K562 (cell line): Measurements from ENCODE around the gene PRODH2.

ENCODE experiments used
- CBFB ChIP-seq: sonication (generic); formaldehyde crosslinking; IDR thresholded peaks from 2 replicates; pipeline ENCODE4 v1.4.0; 2020; ENCODE audit warnings: mild to moderate bottlenecking, missing genetic modification reagents
- FOXA3 ChIP-seq, 2 experiments: fragments of 450-650 bp in 1 of 2; sonication (generic) in 1 of 2; formaldehyde crosslinking; IDR thresholded peaks in 1 of 2; conservative IDR thresholded peaks in 1 of 2; 2 replicates each; pipeline versions ENCODE4 v1.4.0 to v1.8.0; 2020 to 2022; ENCODE audit warnings: mild to moderate bottlenecking in 2 of 2, missing genetic modification reagents in 1 of 2
- HMGN3 ChIP-seq: IDR thresholded peaks from 2 replicates; pipeline ENCODE4 v1.6.1; 2011; ENCODE audit warnings: borderline replicate concordance, low read depth, mild to moderate bottlenecking, mixed read lengths, low read length; ENCODE audit not compliant: insufficient read length; ENCODE audit errors: extremely low read depth
- NCOA1 ChIP-seq: fragments of 450-650 bp; IDR thresholded peaks from 2 replicates; pipeline ENCODE4 v1.6.1; 2016; ENCODE audit warnings: low read depth
- NR2C2 ChIP-seq, 2 experiments: fragments of 200-800 bp in 1 of 2; sonication (Bioruptor generic) in 1 of 2; sonication (generic) in 1 of 2; formaldehyde crosslinking in 1 of 2; IDR thresholded peaks; 2 replicates each; pipeline versions ENCODE4 v1.6.1 to v1.8.0; 2016 to 2022; ENCODE audit warnings: mild to moderate bottlenecking in 1 of 2, missing compliant biosample characterization in 1 of 2, missing genetic modification characterization in 1 of 2, missing genetic modification reagents in 1 of 2
- RAD21 ChIP-seq, 2 experiments: fragments of 250-450 bp in 1 of 2; fragments of 450-650 bp in 1 of 2; sonication (Bioruptor Pico) in 1 of 2; formaldehyde crosslinking in 1 of 2; IDR thresholded peaks in 1 of 2; conservative IDR thresholded peaks in 1 of 2; 2 replicates each; pipeline versions ENCODE4 v1.4.0 to v1.8.0; 2020 to 2022; ENCODE audit warnings: mild to moderate bottlenecking in 2 of 2, moderate library complexity in 1 of 2
- TCF7 ChIP-seq: sonication (generic); IDR thresholded peaks from 2 replicates; pipeline ENCODE4 v1.6.1; 2016; ENCODE audit warnings: antibody characterized with exemption, borderline replicate concordance
- YY1 ChIP-seq, 3 experiments: IDR thresholded peaks; 2 replicates each; pipeline ENCODE4 v1.6.1; 2011; ENCODE audit warnings: low read length in 2 of 3, mild to moderate bottlenecking in 2 of 3, moderate library complexity in 2 of 3, borderline replicate concordance in 1 of 3, control low read depth in 1 of 3, low read depth in 1 of 3; ENCODE audit not compliant: insufficient read depth in 3 of 3, insufficient replicate concordance in 2 of 3, control insufficient read depth in 1 of 3, insufficient read length in 1 of 3; ENCODE audit errors: extremely low read depth in 1 of 3
- ZFP36 ChIP-seq: fragments of 150-350 bp; IDR thresholded peaks from 2 replicates; pipeline ENCODE4 v1.6.1; 2018; ENCODE audit warnings: low read length, low read depth; ENCODE audit not compliant: partially characterized antibody
- TF ChIP-seq, protein P1 (sequence below): sonication (generic); formaldehyde crosslinking; IDR thresholded peaks from 2 replicates; pipeline ENCODE4 v1.8.1; 2023; ENCODE audit warnings: mild to moderate bottlenecking, missing genetic modification reagents
- TF ChIP-seq, protein P2 (sequence below): fragments of 450-650 bp; IDR thresholded peaks from 2 replicates; pipeline ENCODE4 v1.6.1; 2016; ENCODE audit warnings: low read depth
- TF ChIP-seq, protein P3 (sequence below): sonication (generic); formaldehyde crosslinking; IDR thresholded peaks from 2 replicates; pipeline ENCODE4 v1.8.0; 2022; ENCODE audit warnings: mild to moderate bottlenecking, missing genetic modification reagents

DNA sequence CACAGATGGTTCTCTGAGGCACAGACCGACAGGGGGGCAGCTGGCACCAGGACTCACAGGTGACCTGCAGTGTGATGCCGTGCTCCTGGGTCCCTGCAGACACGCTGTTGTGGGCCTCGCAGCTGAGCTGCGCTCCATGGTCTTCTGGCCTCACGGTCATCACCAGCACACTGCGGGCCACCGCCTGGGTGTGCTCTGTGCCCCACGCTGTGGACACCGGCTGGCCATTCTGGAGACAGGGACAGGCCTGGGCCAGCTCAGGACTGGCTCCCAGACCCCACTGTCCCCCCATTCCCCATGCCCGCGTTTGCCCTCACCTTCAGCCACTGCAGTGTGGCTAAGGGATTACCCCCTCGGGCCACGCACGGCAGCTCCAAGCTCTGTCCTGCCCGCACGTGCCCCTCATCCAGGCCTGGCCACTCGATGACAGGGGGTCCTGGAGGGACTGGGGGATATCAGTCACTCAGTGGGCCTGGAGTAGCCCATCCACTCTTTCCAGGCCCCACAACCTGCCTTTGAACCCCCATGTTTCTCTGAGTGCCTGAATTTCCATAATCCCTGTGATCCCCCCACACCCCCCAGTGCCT, 36.4 kb upstream of the PRODH2 start:
- TF ChIP-seq FOXA3 (CRISPR knock-in tag; conservative IDR thresholded peaks at IDR 0.05 in 1 of 2, IDR thresholded peaks at IDR 0.05 in 1 of 2), result no peak
- TF ChIP-seq NR2C2 (CRISPR knock-in tag; IDR thresholded peaks at IDR 0.05), result no peak
- no peak for TF ChIP-seq NR2C2 (tag; IDR thresholded peaks at IDR 0.05)
- TF ChIP-seq ZFP36, result no peak
- TF ChIP-seq, protein P1, sequence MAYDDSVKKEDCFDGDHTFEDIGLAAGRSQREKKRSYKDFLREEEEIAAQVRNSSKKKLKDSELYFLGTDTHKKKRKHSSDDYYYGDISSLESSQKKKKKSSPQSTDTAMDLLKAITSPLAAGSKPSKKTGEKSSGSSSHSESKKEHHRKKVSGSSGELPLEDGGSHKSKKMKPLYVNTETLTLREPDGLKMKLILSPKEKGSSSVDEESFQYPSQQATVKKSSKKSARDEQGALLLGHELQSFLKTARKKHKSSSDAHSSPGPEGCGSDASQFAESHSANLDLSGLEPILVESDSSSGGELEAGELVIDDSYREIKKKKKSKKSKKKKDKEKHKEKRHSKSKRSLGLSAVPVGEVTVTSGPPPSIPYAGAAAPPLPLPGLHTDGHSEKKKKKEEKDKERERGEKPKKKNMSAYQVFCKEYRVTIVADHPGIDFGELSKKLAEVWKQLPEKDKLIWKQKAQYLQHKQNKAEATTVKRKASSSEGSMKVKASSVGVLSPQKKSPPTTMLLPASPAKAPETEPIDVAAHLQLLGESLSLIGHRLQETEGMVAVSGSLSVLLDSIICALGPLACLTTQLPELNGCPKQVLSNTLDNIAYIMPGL (CRISPR knock-in tag), result no peak
- TF ChIP-seq, protein P2, sequence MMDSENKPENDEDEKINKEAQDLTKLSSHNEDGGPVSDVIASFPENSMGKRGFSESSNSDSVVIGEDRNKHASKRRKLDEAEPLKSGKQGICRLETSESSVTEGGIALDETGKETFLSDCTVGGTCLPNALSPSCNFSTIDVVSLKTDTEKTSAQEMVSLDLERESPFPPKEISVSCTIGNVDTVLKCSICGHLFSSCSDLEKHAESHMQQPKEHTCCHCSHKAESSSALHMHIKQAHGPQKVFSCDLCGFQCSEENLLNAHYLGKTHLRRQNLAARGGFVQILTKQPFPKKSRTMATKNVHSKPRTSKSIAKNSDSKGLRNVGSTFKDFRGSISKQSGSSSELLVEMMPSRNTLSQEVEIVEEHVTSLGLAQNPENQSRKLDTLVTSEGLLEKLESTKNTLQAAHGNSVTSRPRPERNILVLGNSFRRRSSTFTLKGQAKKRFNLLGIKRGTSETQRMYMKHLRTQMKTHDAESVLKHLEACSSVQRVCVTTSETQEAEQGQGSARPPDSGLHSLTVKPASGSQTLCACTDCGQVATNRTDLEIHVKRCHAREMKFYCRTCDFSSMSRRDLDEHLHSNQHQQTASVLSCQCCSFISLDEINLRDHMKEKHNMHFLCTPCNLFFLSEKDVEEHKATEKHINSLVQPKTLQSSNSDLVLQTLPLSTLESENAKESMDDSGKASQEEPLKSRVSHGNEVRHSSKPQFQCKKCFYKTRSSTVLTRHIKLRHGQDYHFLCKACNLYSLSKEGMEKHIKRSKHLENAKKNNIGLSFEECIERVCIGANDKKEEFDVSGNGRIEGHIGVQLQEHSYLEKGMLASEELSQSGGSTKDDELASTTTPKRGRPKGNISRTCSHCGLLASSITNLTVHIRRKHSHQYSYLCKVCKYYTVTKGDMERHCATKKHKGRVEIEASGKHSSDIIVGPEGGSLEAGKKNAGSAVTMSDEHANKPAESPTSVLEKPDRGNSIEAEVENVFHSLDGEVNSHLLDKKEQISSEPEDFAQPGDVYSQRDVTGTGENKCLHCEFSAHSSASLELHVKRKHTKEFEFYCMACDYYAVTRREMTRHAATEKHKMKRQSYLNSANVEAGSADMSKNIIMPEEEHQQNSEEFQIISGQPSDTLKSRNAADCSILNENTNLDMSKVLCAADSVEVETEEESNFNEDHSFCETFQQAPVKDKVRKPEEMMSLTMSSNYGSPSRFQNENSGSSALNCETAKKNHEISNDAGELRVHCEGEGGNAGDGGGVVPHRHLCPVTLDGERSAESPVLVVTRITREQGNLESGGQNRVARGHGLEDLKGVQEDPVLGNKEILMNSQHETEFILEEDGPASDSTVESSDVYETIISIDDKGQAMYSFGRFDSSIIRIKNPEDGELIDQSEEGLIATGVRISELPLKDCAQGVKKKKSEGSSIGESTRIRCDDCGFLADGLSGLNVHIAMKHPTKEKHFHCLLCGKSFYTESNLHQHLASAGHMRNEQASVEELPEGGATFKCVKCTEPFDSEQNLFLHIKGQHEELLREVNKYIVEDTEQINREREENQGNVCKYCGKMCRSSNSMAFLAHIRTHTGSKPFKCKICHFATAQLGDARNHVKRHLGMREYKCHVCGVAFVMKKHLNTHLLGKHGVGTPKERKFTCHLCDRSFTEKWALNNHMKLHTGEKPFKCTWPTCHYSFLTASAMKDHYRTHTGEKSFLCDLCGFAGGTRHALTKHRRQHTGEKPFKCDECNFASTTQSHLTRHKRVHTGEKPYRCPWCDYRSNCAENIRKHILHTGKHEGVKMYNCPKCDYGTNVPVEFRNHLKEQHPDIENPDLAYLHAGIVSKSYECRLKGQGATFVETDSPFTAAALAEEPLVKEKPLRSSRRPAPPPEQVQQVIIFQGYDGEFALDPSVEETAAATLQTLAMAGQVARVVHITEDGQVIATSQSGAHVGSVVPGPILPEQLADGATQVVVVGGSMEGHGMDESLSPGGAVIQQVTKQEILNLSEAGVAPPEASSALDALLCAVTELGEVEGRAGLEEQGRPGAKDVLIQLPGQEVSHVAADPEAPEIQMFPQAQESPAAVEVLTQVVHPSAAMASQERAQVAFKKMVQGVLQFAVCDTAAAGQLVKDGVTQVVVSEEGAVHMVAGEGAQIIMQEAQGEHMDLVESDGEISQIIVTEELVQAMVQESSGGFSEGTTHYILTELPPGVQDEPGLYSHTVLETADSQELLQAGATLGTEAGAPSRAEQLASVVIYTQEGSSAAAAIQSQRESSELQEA, result no peak
- no peak for TF ChIP-seq HMGN3
- no peak for TF ChIP-seq CBFB (CRISPR knock-in tag)
- no peak for TF ChIP-seq RAD21 (CRISPR knock-in tag; conservative IDR thresholded peaks at IDR 0.05 in 1 of 2, IDR thresholded peaks at IDR 0.05 in 1 of 2)
- TF ChIP-seq NCOA1, result no peak
- no peak for TF ChIP-seq YY1 (IDR thresholded peaks at IDR 0.05; ENCODE audit: borderline replicate concordance in 1 of 3, control insufficient read depth in 1 of 3, extremely low read depth in 1 of 3, insufficient read depth in 3 of 3, insufficient read length in 1 of 3, insufficient replicate concordance in 2 of 3, low read depth in 1 of 3, low read length in 2 of 3)
- TF ChIP-seq, protein P3, sequence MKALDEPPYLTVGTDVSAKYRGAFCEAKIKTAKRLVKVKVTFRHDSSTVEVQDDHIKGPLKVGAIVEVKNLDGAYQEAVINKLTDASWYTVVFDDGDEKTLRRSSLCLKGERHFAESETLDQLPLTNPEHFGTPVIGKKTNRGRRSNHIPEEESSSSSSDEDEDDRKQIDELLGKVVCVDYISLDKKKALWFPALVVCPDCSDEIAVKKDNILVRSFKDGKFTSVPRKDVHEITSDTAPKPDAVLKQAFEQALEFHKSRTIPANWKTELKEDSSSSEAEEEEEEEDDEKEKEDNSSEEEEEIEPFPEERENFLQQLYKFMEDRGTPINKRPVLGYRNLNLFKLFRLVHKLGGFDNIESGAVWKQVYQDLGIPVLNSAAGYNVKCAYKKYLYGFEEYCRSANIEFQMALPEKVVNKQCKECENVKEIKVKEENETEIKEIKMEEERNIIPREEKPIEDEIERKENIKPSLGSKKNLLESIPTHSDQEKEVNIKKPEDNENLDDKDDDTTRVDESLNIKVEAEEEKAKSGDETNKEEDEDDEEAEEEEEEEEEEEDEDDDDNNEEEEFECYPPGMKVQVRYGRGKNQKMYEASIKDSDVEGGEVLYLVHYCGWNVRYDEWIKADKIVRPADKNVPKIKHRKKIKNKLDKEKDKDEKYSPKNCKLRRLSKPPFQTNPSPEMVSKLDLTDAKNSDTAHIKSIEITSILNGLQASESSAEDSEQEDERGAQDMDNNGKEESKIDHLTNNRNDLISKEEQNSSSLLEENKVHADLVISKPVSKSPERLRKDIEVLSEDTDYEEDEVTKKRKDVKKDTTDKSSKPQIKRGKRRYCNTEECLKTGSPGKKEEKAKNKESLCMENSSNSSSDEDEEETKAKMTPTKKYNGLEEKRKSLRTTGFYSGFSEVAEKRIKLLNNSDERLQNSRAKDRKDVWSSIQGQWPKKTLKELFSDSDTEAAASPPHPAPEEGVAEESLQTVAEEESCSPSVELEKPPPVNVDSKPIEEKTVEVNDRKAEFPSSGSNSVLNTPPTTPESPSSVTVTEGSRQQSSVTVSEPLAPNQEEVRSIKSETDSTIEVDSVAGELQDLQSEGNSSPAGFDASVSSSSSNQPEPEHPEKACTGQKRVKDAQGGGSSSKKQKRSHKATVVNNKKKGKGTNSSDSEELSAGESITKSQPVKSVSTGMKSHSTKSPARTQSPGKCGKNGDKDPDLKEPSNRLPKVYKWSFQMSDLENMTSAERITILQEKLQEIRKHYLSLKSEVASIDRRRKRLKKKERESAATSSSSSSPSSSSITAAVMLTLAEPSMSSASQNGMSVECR (CRISPR knock-in tag), result no peak
- TF ChIP-seq TCF7, result no peak
